ENCODE data around the gene CRYAB.
A peak's percentile ranks its signal among the peaks of the same experiment; 100 is the strongest.
"Not testable (repeated sequence)": the region's sequence is repeated elsewhere in the genome, so short reads cannot be mapped to it uniquely, and the experiment has no call there.

CRYAB gene

GRCh38 chr11:111911563-111912401, at the start of gene CRYAB:
TSS of gene CRYAB (minus strand) at chr11:111911770. CDS start at chr11:111911724, 46 bp downstream.
- no peak for DNase-seq

DNA sequence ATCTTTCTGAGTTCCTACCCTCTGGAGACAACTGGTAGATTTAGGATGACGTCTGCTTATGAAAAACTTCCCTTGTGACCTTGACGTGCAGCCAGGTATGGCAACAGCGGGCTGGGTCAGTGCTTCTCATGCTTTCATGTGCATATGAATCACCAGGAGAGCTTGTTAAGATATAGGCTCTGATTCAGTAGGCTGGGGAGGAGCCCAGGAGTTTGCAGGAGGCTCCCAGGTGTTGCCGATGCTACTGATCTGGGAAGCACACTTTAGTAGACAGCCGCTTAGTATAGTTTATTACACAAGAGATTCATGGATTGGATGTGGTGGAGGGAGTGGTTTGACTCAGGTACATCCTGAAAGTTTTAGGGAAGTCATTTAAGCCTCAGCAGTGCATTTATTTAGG, 49.3 kb upstream of the CRYAB start:
- DNase-seq = no peak

- no peak for DNase-seq
Observed at GRCh38 chr11:111957663-111958444, 46.3 kb upstream of the CRYAB start.

DNA sequence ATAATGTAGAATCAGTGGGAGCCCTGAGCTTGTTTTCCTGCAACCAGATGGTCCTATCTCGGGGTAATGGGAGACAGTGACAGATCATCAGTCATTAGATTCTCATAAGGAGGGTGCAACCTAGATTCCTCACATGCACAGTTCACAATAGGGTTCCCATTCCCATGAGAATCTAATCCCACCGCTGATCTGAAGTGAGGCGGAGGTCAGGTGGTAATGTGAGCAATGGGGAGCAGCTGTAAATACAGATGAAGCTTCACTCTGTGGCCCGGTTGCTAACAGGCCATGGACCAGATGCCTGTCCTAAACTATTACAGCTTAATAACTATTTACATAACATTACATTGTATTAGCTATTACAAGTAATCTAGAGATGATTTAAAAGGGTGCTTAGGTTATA, 42.6 kb upstream of the CRYAB start:
- no peak for DNase-seq

DNA sequence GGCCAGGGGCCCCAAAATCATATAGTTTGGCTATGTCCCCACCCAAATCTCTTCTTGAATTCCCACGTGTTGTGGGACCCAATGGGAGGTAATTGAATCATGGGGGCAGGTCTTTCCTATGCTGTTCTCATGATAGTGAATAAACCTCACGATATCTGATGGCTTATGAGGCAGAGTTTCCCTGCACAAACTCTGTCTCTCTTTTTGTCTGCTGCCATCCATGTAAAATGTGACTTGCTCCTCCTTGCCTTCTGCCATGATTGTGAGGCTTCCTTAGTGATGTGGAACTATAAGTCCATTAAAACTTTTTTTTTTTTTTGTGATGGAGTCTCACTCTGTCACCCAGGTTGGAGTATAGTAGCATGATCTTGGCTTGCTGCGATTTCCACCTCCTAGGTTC, 40.0 kb upstream of the CRYAB start:
- no peak for DNase-seq

DNA sequence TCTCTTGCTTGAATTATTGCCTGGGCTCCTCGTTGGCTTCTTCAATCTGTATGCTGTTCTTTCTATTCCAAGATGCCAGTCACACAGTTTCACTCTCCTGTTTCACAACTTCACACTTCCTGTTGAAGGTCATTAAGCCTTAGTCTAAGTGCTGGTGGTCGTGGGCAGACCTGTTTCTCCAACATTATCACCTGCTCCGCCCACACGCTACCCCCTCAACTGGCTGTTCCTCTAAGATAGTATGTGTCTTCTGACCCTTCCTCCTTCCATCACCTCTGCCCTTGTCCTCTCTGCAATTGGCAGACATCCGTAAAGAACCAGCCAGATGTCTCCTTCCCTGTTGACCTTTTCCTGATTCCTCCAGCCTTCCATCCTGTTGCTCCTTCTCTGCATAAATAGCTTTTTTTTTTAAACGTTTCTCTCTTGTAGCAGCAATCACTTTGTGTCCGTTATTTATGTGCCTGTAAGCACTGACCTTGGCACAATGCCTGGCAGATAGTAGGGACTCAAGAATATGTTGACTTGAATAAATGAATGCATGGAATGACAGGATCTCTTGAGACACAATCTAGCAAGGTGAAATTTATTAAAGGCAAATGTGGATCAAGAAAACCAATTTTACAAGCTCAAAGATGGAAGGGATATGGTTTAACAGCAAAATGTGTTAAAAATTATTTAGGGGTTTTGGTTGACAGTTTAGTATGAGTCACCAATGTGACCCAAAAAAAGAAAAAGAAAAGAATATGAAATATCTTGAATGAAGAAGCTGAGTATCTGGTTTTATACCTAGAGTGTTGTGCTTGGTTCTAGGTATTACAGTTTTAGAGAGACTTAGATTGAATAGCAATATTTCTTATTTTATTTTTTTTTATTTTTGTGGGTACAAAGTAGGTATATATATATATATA, 38.2 kb upstream of the CRYAB start:
- DNase-seq = no peak

GRCh38 chr11:111947143-111947542, 35.6 kb upstream of the CRYAB start:
- DNase-seq = no peak

DNA sequence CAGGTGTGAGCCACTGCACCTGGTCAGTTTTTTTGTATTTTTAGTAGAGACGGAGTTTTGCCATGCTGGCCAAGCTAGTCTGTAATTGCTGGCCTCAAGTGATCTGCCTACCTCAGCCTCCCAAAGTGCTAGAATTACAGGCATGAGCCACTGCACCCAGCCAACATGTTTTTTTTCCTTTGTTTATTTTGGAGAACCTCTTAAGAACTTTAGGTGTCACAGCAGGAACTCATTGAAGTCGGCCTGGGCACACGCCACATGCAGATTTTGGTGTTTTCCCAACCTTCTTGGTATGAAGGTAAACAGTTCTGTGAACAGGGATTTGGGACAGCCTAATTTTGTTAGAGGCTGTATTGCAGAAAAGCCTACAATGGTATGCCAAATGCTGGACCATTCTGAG, 34.9 kb upstream of the CRYAB start:
- DNase-seq = no peak

DNA sequence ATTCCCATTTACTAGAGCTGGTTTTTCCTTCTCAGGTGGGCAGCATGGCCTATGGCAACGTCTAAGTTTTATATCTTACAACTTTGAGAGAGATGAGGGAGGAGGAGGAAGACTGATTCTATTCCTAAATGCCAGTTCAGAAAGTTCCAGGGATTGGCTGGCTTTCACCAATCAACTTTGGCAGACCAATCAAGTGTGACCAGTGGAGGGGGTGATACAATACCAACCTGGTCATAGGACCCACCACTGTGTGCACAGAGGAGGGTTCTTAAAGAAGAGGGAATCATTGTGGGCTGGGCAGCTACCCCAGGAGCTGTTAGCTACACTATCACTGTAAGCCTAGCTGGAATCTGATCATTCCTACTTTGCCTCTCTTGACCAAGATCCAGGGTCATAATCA, 33.6 kb upstream of the CRYAB start:
- no peak for DNase-seq

DNA sequence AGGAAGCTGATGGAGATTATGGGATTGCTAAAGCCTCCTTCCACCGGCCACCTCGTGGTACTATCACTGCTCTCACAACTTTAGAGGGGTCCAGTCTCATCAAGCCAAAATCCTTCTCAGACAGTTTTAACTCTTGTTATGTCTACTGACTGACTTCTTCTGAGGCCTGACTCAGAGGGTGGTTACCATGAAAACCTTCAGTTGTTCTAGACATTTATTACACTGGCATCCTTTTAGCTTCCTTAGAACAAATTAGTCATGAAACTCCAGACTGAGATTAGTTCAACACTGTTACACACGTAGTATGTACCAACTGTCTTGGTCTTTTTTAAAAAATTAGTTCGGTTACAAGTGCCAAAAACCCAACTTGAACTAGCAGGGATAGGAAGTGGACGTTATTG, 33.1 kb upstream of the CRYAB start:
- DNase-seq = no peak

- DNase-seq = no peak
Observed at GRCh38 chr11:111944139-111944538, 32.6 kb upstream of the CRYAB start.

- DNase-seq = no peak
Observed at GRCh38 chr11:111942829-111943228, 31.3 kb upstream of the CRYAB start.

DNA sequence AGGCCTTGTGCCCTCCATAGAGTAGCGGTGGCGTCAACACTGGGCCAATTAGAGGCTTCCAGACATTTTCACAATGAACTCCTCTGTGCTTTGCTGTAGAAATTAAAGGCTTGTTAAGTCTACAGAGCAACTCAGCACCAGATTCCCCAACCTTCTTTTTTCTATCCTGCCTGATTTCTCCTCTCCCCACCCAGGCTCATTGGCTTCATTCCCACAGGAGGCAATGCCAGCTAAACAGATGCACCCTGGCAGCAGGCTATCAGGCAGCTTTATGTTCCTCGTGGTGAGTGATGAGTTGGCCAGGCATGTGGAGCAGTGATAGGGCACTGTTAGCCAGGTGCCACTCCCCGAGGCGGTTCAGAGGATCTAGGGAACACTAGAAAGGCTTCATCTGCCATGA, 30.4 kb upstream of the CRYAB start:
- DNase-seq = peak; percentile 10

DNA sequence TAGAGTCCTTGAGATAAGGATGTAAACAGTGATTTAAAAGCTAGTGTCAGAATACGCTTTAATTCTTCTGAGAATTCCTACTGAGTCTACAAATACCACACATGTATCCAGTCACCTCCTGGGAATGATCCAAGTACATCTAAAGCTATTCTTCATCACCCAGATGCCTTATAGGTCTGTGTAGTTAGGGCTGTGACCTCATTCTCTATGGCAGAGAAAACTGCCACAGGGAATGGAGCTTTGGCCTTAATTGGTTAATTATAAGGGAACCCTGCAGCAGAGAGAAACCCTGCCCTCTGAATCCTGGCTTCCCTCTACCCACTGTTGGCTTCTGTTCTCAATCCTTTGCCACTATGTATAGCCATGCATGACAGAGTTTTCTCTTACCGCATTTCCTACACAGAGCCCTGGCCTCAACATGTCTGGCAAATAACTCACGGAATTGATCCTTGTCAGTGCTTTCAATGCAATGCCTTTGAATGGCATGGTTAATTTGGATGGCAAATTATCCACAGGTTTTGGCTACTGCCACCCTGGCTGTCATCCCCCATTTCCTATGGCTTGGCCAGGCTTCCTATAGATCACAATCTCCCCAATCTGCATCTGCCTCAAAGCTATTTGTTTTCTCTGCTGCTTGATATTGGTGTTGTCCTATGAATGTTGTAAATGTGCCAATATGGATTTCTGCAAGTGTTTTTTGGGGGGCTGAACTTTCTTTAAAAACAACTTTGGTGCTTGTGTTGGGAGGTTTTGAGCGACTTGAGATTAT, 28.4 kb upstream of the CRYAB start:
- DNase-seq = no peak

DNA sequence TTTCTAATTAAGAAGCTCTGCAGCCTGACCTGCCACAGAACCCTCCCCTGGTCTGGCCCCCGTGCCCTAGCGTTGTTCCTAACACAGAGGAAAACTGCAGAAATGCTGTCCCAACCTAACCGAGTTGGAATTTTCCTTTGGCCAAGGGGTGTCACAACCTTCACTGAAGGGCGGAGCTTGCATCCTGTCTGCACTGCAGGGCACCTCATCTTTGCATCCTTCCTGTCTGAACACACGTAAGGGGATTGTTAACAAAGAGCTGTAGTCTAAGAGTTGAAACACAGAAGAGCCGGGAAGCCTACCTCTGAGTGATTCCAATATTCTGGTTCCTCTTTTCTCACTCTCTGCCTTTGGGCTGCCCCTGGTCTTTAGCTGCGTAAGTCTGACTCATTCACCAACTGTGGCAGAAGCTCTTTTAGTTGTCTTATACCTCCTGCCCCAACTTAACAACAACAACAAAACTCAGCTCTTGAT, 27.2 kb upstream of the CRYAB start:
- no peak for DNase-seq

DNA sequence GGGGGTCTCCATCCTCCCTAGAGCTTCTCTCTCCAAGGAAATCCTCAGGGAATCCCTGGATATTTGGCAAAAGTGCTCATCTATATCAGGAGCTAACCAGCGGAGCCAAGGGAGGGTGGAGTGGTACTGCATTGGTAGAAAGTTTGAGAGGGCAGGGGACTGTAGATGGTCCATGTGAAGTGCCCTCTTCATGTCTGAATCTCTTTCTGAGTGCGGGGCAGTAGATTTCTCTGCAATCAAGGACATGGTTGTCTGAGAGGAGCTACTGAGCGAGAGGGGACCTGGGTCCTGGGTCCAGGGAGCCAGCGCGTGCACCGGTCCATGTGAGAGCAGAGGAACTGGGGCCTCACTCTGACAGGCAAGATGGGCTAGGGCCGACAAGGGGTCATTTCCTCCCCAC, 26.3 kb upstream of the CRYAB start:
- no peak for DNase-seq

DNA sequence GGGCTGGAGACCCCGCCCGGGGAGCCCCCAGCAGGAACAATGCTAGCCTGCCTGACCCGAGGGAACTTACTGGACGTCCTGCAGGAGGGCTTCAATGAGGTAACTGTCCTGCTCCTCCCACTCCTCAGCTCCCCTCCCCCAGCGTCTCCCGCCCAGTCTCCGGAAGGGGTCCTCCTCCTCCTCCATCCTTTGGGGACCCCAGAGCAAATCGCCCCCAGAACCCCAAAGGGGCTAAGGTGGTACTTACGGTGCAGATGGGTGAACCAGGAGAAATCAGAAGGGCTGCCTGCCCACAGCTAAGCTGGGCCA, 25.8 kb upstream of the CRYAB start:
- no peak for DNase-seq

- no peak for DNase-seq
Observed at GRCh38 chr11:111936040-111936540, 24.5 kb upstream of the CRYAB start.

- DNase-seq = no peak
Observed at GRCh38 chr11:111935317-111936039, 23.9 kb upstream of the CRYAB start.

GRCh38 chr11:111934306-111934705, 22.7 kb upstream of the CRYAB start:
- no peak for DNase-seq

- DNase-seq = no peak
Observed at GRCh38 chr11:111933872-111934271, 22.3 kb upstream of the CRYAB start.

DNA sequence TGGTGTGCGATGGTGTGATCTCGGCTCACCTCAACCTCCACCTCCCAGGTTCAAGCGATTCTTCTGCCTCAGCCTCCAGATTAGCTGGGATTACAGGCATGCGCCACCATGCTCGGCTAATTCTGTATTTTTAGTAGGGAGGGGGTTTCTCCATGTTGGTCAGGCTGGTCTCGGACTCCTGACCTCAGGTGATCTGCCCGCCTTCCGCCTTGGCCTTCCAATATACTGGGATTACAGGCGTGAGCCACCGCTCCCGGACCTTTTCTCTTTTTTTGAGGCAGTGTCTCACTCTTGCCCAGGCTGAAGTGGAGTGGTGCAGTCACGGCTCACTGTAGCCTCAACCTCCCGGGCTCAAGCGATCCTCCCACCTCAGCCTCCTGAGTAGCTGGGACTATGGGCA, 21.6 kb upstream of the CRYAB start:
- not testable (repeated sequence) for DNase-seq
